Endothelial cell (in vitro differentiated cells): ENCODE results near the gene RAD51B. TPM values are rescaled to one million over a fixed set of nuclear protein-coding genes. Genes with fewer than 3 reads are reported as not detected.

ENCODE experiments used
- DNase-seq: peaks from one replicate; pipeline ENCODE4 v3.0.0; 2021; ENCODE audit warnings: low spot score
- H3K27ac Mint-ChIP-seq: one replicate; pipeline ENCODE4 v1.8.0; 2021; ENCODE audit warnings: mixed read lengths, inconsistent platforms; ENCODE audit not compliant: unreplicated experiment
- H3K27me3 Mint-ChIP-seq: one replicate; pipeline ENCODE4 v1.8.0; 2021; ENCODE audit warnings: mild to moderate bottlenecking, moderate library complexity, mixed read lengths, inconsistent platforms; ENCODE audit not compliant: unreplicated experiment
- H3K36me3 Mint-ChIP-seq: one replicate; pipeline ENCODE4 v1.8.0; 2021; ENCODE audit warnings: mild to moderate bottlenecking, low read depth, mixed read lengths, inconsistent platforms; ENCODE audit not compliant: unreplicated experiment
- H3K4me1 Mint-ChIP-seq: one replicate; pipeline ENCODE4 v1.8.0; 2021; ENCODE audit warnings: mild to moderate bottlenecking, mixed read lengths, inconsistent platforms; ENCODE audit not compliant: unreplicated experiment
- H3K4me3 Mint-ChIP-seq: one replicate; pipeline ENCODE4 v1.8.0; 2021; ENCODE audit warnings: mild to moderate bottlenecking, mixed read lengths, inconsistent platforms; ENCODE audit not compliant: unreplicated experiment
- H3K9me3 Mint-ChIP-seq: one replicate; pipeline ENCODE4 v1.8.0; 2021; ENCODE audit warnings: mixed read lengths, inconsistent platforms; ENCODE audit not compliant: unreplicated experiment
- CTCF ChIP-seq: fragments of 200-600 bp; sonication (generic); IDR thresholded peaks from one replicate; pipeline ENCODE4 v1.5.0; 2021; ENCODE audit warnings: antibody characterized with exemption; ENCODE audit not compliant: unreplicated experiment
- total RNA-seq: library from RNA; stranded (reverse); fragmentation: NEBNext Ultra II Directional; extraction: Animal tissue kit (Norgen Biotek cat#: 25700); gene quantifications from one replicate; pipeline ENCODE4 v1.2.1, GENCODE V29; 2021; ENCODE audit not compliant: unreplicated experiment

Gene RAD51B
- total RNA-seq, 1 donor from 2014 or later: 23.5 TPM

GRCh38 chr14:68611599-68611998, 792.0 kb downstream of the RAD51B start:
- peaks cover 25% of the 10 kb centered on the region for H3K4me1 Mint-ChIP-seq
- DNase-seq: no peak
- no peaks in the 10 kb centered on the region for H3K27me3 Mint-ChIP-seq
- TF ChIP-seq CTCF: no peak
- no peak overlapping the region for H3K27ac Mint-ChIP-seq
- H3K36me3 Mint-ChIP-seq: peaks cover 24% of the 10 kb centered on the region
- H3K4me3 Mint-ChIP-seq: no peak overlapping the region
- peaks cover 7% of the 10 kb centered on the region for H3K9me3 Mint-ChIP-seq

GRCh38 chr14:68612049-68612448, 792.5 kb downstream of the RAD51B start:
- Mint-ChIP-seq H3K4me3 (no peak overlapping the region), H3K9me3 (peaks cover 12% of the 10 kb centered on the region), H3K27ac (no peak overlapping the region), H3K4me1 (peaks cover 21% of the 10 kb centered on the region), H3K27me3 (no peaks in the 10 kb centered on the region), H3K36me3 (peaks cover 25% of the 10 kb centered on the region)
- DNase-seq: no peak
- no peak for TF ChIP-seq CTCF

- Mint-ChIP-seq H3K36me3 (peaks cover 37% of the 10 kb centered on the region), H3K27ac (no peak overlapping the region), H3K4me3 (no peak overlapping the region), H3K4me1 (peaks cover 23% of the 10 kb centered on the region), H3K27me3 (peaks cover 8% of the 10 kb centered on the region), H3K9me3 (peaks cover 22% of the 10 kb centered on the region)
- no peak for DNase-seq
- TF ChIP-seq CTCF: no peak
These were observed 796.8 kb downstream of the RAD51B start for GRCh38 chr14:68616221-68616902.

GRCh38 chr14:68619790-68620574, 800.4 kb downstream of the RAD51B start:
- peaks cover 11% of the 10 kb centered on the region for H3K27me3 Mint-ChIP-seq
- peaks cover 29% of the 10 kb centered on the region for H3K36me3 Mint-ChIP-seq
- TF ChIP-seq CTCF: no peak
- no peak overlapping the region for H3K27ac Mint-ChIP-seq
- peaks cover 17% of the 10 kb centered on the region for H3K9me3 Mint-ChIP-seq
- no peak for DNase-seq
- H3K4me1 Mint-ChIP-seq: peaks cover 22% of the 10 kb centered on the region
- no peak overlapping the region for H3K4me3 Mint-ChIP-seq
